NCI-H524 (cell line): Measurements from ENCODE around the gene RAB36.

Experiments
- DNase-seq, 2 experiments: peaks; one replicate each; lab custom pipeline; 2025; lab: John Stamatoyannopoulos, UW

The RAB36 gene

GRCh38 chr22:23137905-23138561 lies 7.2 kb upstream of the RAB36 start:
- no peak for DNase-seq

- no peak for DNase-seq
Observed at GRCh38 chr22:23138584-23139435, 6.5 kb upstream of the RAB36 start.

GRCh38 chr22:23140385-23140784 lies 4.9 kb upstream of the RAB36 start:
- DNase-seq, result no peak

- no peak for DNase-seq
Observed at GRCh38 chr22:23142546-23143105, 2.7 kb upstream of the RAB36 start.

- DNase-seq, result no peak
Observed at GRCh38 chr22:23143119-23143518, 2.2 kb upstream of the RAB36 start.

GRCh38 chr22:23144432-23144831 lies 845 bp upstream of the RAB36 start:
- DNase-seq, result no peak

GRCh38 chr22:23145878-23146470 lies 697 bp downstream of the RAB36 start:
- no peak for DNase-seq

- DNase-seq, result no peak
Observed at GRCh38 chr22:23146478-23147205, 1.4 kb downstream of the RAB36 start.

- DNase-seq, result no peak
Observed at GRCh38 chr22:23147617-23148387, 2.5 kb downstream of the RAB36 start.

- DNase-seq, result no peak
Observed at GRCh38 chr22:23149743-23150238, 4.5 kb downstream of the RAB36 start.

- DNase-seq, result no peak
Observed at GRCh38 chr22:23150762-23151161, 5.5 kb downstream of the RAB36 start.

GRCh38 chr22:23151827-23152226 lies 6.5 kb downstream of the RAB36 start:
- no peak for DNase-seq

GRCh38 chr22:23152238-23153114 lies 7.2 kb downstream of the RAB36 start:
- no peak for DNase-seq

GRCh38 chr22:23153994-23154393 lies 8.7 kb downstream of the RAB36 start:
- DNase-seq, result no peak

GRCh38 chr22:23154461-23154860 lies 9.2 kb downstream of the RAB36 start:
- DNase-seq, result no peak

GRCh38 chr22:23155143-23155542 lies 9.9 kb downstream of the RAB36 start:
- DNase-seq, result no peak

GRCh38 chr22:23155831-23156230 lies 10.6 kb downstream of the RAB36 start:
- no peak for DNase-seq

GRCh38 chr22:23156286-23156685 lies 11.0 kb downstream of the RAB36 start:
- DNase-seq, result no peak

GRCh38 chr22:23157560-23158515 lies 12.6 kb downstream of the RAB36 start:
- DNase-seq, result no peak
